K562 (cell line): Measurements from ENCODE around the gene BRCA1. TPM values are rescaled to one million over a fixed set of nuclear protein-coding genes. Genes with fewer than 3 reads are reported as not detected.
"Not testable (repeated sequence)": the region's sequence is repeated elsewhere in the genome, so short reads cannot be mapped to it uniquely, and the experiment has no call there.

ENCODE experiments used
- ATAC-seq: fragments of 200-7000 bp; cut with Tn5 transposase; 3 replicates; pipeline ENCODE4 v1.9.1; 2020; ENCODE audit warnings: moderate library complexity
- BruUV-seq: library from RNA; stranded (reverse); fragments of 400-500 nt; replicated peaks from 2 replicates; lab custom pipeline; 2021; lab: Mats Ljungman, UMichigan
- CTCF ChIA-PET: fragments of 300-600 bp; formaldehyde crosslinking; extraction: SDS; loops from one replicate; lab custom pipeline; 2021; ENCODE audit warnings: low intra/inter-chr PET ratio; lab: Yijun Ruan, JAX
- POLR2A ChIA-PET: fragments of 300-600, 350-650 bp; sonication (Branson Sonifier 250); formaldehyde crosslinking; extraction: SDS; loops from one replicate; lab custom pipeline; 2021; ENCODE audit warnings: antibody characterized with exemption, inconsistent platforms; lab: Yijun Ruan, JAX
- DNase-seq, 4 experiments: peaks; one replicate each; pipeline versions ENCODE4 v3.0.0 to v3.0.0-alpha.2; 2011 to 2018; ENCODE audit warnings: low spot score in 3 of 4, mixed read lengths in 3 of 4; ENCODE audit errors: extremely low read depth in 1 of 4
- FAIRE-seq: peaks from 2 replicates; lab custom pipeline; 2011; peaks lifted over from hg19 to GRCh38; lab: Jason Lieb, UNC
- H2AFZ ChIP-seq: 2 replicates; pipeline ENCODE4 v1.6.0; 2011; ENCODE audit warnings: low read depth, low read length, control low read depth, inconsistent platforms
- H3K27ac ChIP-seq: fragments of 200-600 bp; 3 replicates; pipeline ENCODE4 v1.8.0; 2011; ENCODE audit warnings: low read depth, mild to moderate bottlenecking, control low read depth, inconsistent platforms, low read length, moderate library complexity, mixed read lengths; ENCODE audit errors: extremely low read depth
- H3K27me3 ChIP-seq, 2 experiments: fragments of 300-600 bp in 1 of 2; 2 replicates in 1 of 2; 3 replicates in 1 of 2; pipeline versions ENCODE4 v1.6.0 to v1.8.0; 2011; ENCODE audit warnings: inconsistent platforms in 2 of 2, low read length in 2 of 2, mild to moderate bottlenecking in 1 of 2, mixed read lengths in 1 of 2, moderate library complexity in 1 of 2; ENCODE audit not compliant: control insufficient read depth in 2 of 2, insufficient read depth in 2 of 2
- H3K36me3 ChIP-seq: fragments of 300-600 bp; 3 replicates; pipeline ENCODE4 v1.8.0; 2011; ENCODE audit warnings: mild to moderate bottlenecking, low read length, inconsistent platforms; ENCODE audit not compliant: control insufficient read depth, insufficient read depth
- H3K4me1 ChIP-seq, 2 experiments: fragments of 200-600 bp in 1 of 2; replicated peaks in 1 of 2; 2 replicates in 1 of 2; 3 replicates in 1 of 2; pipeline versions ENCODE4 v1.5.1 to v1.8.0; 2011; ENCODE audit warnings: inconsistent platforms in 2 of 2, low read length in 2 of 2, mild to moderate bottlenecking in 1 of 2, mixed read lengths in 1 of 2, moderate library complexity in 1 of 2; ENCODE audit not compliant: control insufficient read depth in 2 of 2, insufficient read depth in 2 of 2
- H3K4me2 ChIP-seq: 2 replicates; pipeline ENCODE4 v1.6.1; 2011; ENCODE audit warnings: low read length, control low read depth, inconsistent platforms, mixed read lengths; ENCODE audit not compliant: insufficient read depth
- H3K4me3 ChIP-seq: fragments of 200-600 bp; sonication (generic), shearing (Covaris generic); 2 replicates; pipeline ENCODE4 v1.5.1; 2016; ENCODE audit warnings: control low read depth, inconsistent platforms
- H3K79me2 ChIP-seq: fragments of 200-600 bp; 3 replicates; pipeline ENCODE4 v1.8.0; 2011; ENCODE audit warnings: low read length, inconsistent platforms; ENCODE audit not compliant: control insufficient read depth, insufficient read depth
- H3K9ac ChIP-seq, 2 experiments: 2 replicates each; pipeline versions ENCODE4 v1.6.0 to v1.6.1; 2011; ENCODE audit warnings: low read depth in 2 of 2, low read length in 2 of 2, control low read depth in 1 of 2, inconsistent platforms in 1 of 2, mild to moderate bottlenecking in 1 of 2, mixed read lengths in 1 of 2; ENCODE audit not compliant: insufficient read depth in 1 of 2
- H3K9me1 ChIP-seq: one replicate; pipeline ENCODE4 v1.6.0; 2011; ENCODE audit warnings: inconsistent platforms, mild to moderate bottlenecking, low read length, moderate library complexity; ENCODE audit not compliant: control insufficient read depth, insufficient read depth
- H3K9me3 ChIP-seq: replicated peaks from 2 replicates; pipeline ENCODE4 v1.5.1; 2011; ENCODE audit warnings: low read depth, low read length, inconsistent platforms; ENCODE audit not compliant: control insufficient read depth, insufficient read depth
- H4K20me1 ChIP-seq: replicated peaks from 2 replicates; pipeline ENCODE4 v1.6.1; 2011; ENCODE audit warnings: low read length, inconsistent platforms, mixed read lengths; ENCODE audit not compliant: control insufficient read depth, insufficient read depth
- MEIS2 ChIP-seq: fragments of 450-650 bp; IDR thresholded peaks from 2 replicates; pipeline ENCODE4 v1.6.1; 2014; ENCODE audit warnings: mild to moderate bottlenecking; ENCODE audit not compliant: partially characterized antibody
- MGA ChIP-seq: fragments of 450-650 bp; IDR thresholded peaks from 2 replicates; pipeline ENCODE4 v1.6.1; 2016; ENCODE audit warnings: mild to moderate bottlenecking, moderate library complexity
- WGBS: fragments of 100-300 bp; shearing (Covaris generic); methylation state at CpG from one replicate; pipeline ENCODE4 v1.1.6; 2016; ENCODE audit warnings: low coverage, mixed read lengths; ENCODE audit not compliant: insufficient coverage; ENCODE audit errors: missing lambda C conversion rate; 5-methylcytosine and 5-hydroxymethylcytosine counted together
- in situ Hi-C: fragments of 300-500 bp; cut with MboI; formaldehyde crosslinking; loops from 4 replicates; pipeline ENCODE4 v1.15.0; 2018; ENCODE audit warnings: inconsistent platforms, mixed read lengths
- intact Hi-C: fragments of 100-400 bp; cut with micrococcal nuclease; formaldehyde crosslinking; loops from 2 replicates; pipeline ENCODE4 v1.14.2; 2022
- polyA plus RNA-seq, 8 experiments: library from polyadenylated mRNA; depleted of rRNA in 4 of 8; stranded (reverse) in 5 of 8; unstranded in 3 of 8; fragments of >200 nt; fragmentation: Nextera tagmentation in 2 of 8; fragmentation: Illumina TruSeq in 1 of 8; extraction: Ambion mirVana in 2 of 8; extraction: Trizol in 1 of 8; gene quantifications; 2 replicates each; pipeline versions ENCODE4 v1.2.1 to v1.2.3, GENCODE V29; 2011 to 2014; ENCODE audit warnings: inconsistent platforms in 1 of 8, missing spikeins in 1 of 8
- total RNA-seq, 7 experiments: library from RNA; depleted of rRNA in 6 of 7; stranded (reverse); fragments of >200 nt in 6 of 7; fragmentation: Illumina TruSeq in 2 of 7; extraction: Trizol in 2 of 7; gene quantifications; 2 replicates each; pipeline versions ENCODE4 v1.2.1 to v1.2.3, GENCODE V29; 2011 to 2021; ENCODE audit warnings: low replicate concordance in 1 of 7

Gene BRCA1
- total and polyA plus RNA-seq, 9 of the 15 experiments (the other 6 are each of a cell fraction or from before 2014, with no cell fraction given) = 25.9 to 95.3 (median 62.3) TPM

- H3K36me3 ChIP-seq = peaks cover 30% of the 10 kb centered on the region; the same call in 2 of the 3 replicates
- 74% methylated on average over 3 of the region's 3 CpGs for WGBS
- H3K27me3 ChIP-seq, H3K79me2 ChIP-seq, H4K20me1 ChIP-seq, H2AFZ ChIP-seq, CTCF ChIA-PET, H3K4me1 ChIP-seq, H3K9ac ChIP-seq, H3K27ac ChIP-seq, DNase-seq, in situ Hi-C loops, intact Hi-C loops, H3K4me3 ChIP-seq, ATAC-seq, H3K9me1 ChIP-seq, H3K4me2 ChIP-seq, H3K9me3 ChIP-seq, FAIRE-seq: not testable (repeated sequence)
- POLR2A ChIA-PET = interaction anchor here (0.6 kb wide), 1 partner anchor 12 kb away, joined by 4 read pairs; no protein-coding TSS in a partner anchor
- peak; percentile 6 for TF ChIP-seq MEIS2
- peak; percentile 20; the same call in 1 of the 2 replicates for TF ChIP-seq MGA
- BruUV-seq = TSS peak; percentile 24
Observed at GRCh38 chr17:43136574-43136973, 11.4 kb upstream of the BRCA1 start.
